ENCODE data around the gene PRELP.
"Not testable (repeated sequence)": the region's sequence is repeated elsewhere in the genome, so short reads cannot be mapped to it uniquely, and the experiment has no call there.

The PRELP gene

DNA sequence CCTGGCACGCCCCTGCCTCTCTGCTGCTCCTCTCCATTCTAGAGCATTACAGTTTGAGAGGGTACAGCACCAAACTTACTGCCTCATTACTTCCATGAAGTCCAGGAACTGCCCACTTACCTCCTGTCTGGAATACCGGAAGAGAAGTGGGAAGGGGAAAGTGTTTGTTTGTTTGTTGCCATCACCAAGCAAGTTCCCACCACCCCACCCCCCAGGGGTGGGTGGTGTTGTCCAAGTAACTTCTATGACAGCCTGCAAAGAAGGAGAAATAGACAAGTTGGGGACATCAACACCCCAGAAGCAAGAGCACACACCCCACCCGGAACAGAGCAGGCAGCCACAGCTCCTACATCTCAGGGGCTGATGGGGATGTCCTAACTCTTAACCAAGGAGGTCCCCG is 36.3 kb downstream of the PRELP start:
- no peak overlapping the region for H3K9ac ChIP-seq
- H4K20me1 ChIP-seq: no peaks in the 10 kb centered on the region
- H3K4me1 ChIP-seq: peaks cover 11% of the 10 kb centered on the region; the same call in 1 of the 2 replicates
- no peak overlapping the region for H3K4me2 ChIP-seq
- H3K4me3 ChIP-seq: no peak overlapping the region
- H3K36me3 ChIP-seq: no peaks in the 10 kb centered on the region
- H3K27ac ChIP-seq: no peak overlapping the region
- H3K27me3 ChIP-seq: no peaks in the 10 kb centered on the region
- H3K9me3 ChIP-seq: no peaks in the 10 kb centered on the region
- TF ChIP-seq Cebpa-rat (IDR thresholded peaks at IDR 0.05): no peak

DNA sequence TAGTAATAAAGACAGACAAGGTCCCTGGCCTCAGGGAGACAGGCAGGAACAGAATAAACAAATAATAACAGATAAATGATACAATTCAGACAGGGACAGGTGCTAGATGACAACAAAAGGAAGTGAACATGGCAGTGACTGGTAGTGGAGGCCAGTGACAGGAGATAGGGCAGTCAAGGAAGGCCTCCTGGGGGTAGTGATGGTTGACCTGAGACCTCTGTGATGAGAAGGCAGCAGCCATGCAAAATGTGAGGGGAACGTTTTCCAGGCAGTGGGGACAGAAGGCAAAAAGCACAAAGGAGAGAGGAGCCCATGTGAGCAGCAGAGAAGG is 36.9 kb downstream of the PRELP start:
- Histone ChIP-seq H4K20me1 (no peaks in the 10 kb centered on the region), H3K4me1 (peaks cover 11% of the 10 kb centered on the region; the same call in 1 of the 2 replicates), H3K36me3 (no peaks in the 10 kb centered on the region), H3K27me3 (no peaks in the 10 kb centered on the region), H3K9ac (no peak overlapping the region), H3K27ac (no peak overlapping the region), H3K4me2 (no peak overlapping the region), H3K9me3 (no peaks in the 10 kb centered on the region), H3K4me3 (no peak overlapping the region)
- TF ChIP-seq Cebpa-rat (IDR thresholded peaks at IDR 0.05): no peak

DNA sequence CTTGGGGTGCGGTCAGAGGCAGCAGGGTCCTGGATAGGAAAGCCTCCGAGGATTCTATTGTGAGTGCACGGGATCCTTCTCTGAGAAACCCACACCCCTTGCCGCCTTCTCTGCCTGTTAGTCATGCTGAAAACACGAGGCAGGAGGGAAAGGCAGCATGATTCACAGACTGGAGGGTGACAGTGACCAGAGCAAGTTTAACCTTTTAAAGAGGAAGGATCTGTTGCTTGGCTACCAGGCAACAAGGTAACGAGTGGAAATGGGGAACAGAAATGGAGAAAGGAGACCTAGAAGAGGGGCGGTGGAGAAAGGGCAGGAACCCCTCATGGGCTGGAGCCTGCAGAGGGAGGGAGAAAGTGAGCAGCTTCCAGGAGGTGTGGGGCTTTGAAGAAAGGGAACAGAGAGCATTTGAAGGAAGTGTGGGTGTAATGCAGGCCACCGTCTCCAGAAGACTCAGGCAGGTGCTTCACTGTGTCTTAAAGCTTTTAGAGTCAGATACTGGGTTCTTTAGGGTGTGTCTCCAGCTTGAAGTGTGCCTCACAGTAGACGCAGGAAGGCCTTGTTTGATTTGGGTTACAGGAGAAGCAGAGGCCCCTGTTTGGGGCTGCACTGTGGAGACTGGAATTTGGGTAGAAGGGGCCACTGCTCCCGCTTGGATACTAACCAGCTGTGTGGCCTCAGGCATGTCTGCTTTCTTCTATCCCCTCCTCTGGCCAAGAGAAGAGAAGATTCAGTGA is 37.4 kb downstream of the PRELP start:
- TF ChIP-seq Cebpa-rat (IDR thresholded peaks at IDR 0.05): no peak
- Histone ChIP-seq H3K9ac (no peak overlapping the region), H3K27ac (no peak overlapping the region), H3K27me3 (no peaks in the 10 kb centered on the region), H3K9me3 (no peaks in the 10 kb centered on the region), H3K4me3 (no peak overlapping the region), H3K4me2 (no peak overlapping the region), H3K4me1 (peaks cover 11% of the 10 kb centered on the region; the same call in 1 of the 2 replicates), H4K20me1 (no peaks in the 10 kb centered on the region), H3K36me3 (no peaks in the 10 kb centered on the region)

- no peak overlapping the region for H3K9ac ChIP-seq
- H3K36me3 ChIP-seq: no peaks in the 10 kb centered on the region
- no peak overlapping the region for H3K4me3 ChIP-seq
- peaks cover 11% of the 10 kb centered on the region; the same call in 1 of the 2 replicates for H3K4me1 ChIP-seq
- H3K4me2 ChIP-seq: no peak overlapping the region
- H3K27ac ChIP-seq: no peak overlapping the region
- H4K20me1 ChIP-seq: no peaks in the 10 kb centered on the region
- TF ChIP-seq Cebpa-rat (IDR thresholded peaks at IDR 0.05): no peak
- no peaks in the 10 kb centered on the region for H3K9me3 ChIP-seq
- no peaks in the 10 kb centered on the region for H3K27me3 ChIP-seq
Observed at GRCh38 chr1:203513585-203514031, 38.0 kb downstream of the PRELP start.

- H3K4me1 ChIP-seq: peaks cover 11% of the 10 kb centered on the region; the same call in 1 of the 2 replicates
- H4K20me1 ChIP-seq: no peaks in the 10 kb centered on the region
- H3K4me3 ChIP-seq: no peak overlapping the region
- no peak for TF ChIP-seq Cebpa-rat (IDR thresholded peaks at IDR 0.05)
- H3K27me3 ChIP-seq: no peaks in the 10 kb centered on the region
- no peaks in the 10 kb centered on the region for H3K36me3 ChIP-seq
- H3K27ac ChIP-seq: no peak overlapping the region
- H3K9ac ChIP-seq: no peak overlapping the region
- H3K9me3 ChIP-seq: no peaks in the 10 kb centered on the region
- no peak overlapping the region for H3K4me2 ChIP-seq
Observed at GRCh38 chr1:203516184-203516583, 40.6 kb downstream of the PRELP start.

DNA sequence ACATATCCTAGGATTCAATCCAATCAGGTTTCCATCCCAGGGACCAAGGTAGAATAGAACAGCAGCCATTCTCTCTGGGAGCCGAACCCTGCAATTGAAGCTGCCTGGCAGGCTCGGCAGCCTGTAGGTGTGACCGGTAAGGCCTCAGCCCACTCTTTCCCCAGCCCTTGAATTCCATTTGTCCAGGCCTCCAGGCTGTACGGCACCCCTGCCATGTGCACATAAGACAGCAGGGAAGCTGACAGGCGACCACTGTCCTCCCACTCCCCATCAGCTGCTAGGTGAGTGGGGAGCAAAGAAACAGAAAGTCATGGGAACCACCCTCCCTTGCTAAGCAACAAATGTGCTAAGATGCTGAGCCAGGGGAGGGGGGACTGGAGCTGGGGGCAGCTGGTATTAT is 41.3 kb downstream of the PRELP start:
- H3K4me3 ChIP-seq: no peak overlapping the region
- peaks cover 11% of the 10 kb centered on the region; the same call in 1 of the 2 replicates for H3K4me1 ChIP-seq
- no peaks in the 10 kb centered on the region for H3K27me3 ChIP-seq
- TF ChIP-seq Cebpa-rat (IDR thresholded peaks at IDR 0.05): no peak
- no peak overlapping the region for H3K4me2 ChIP-seq
- H3K9ac ChIP-seq: no peak overlapping the region
- no peaks in the 10 kb centered on the region for H3K36me3 ChIP-seq
- no peak overlapping the region for H3K27ac ChIP-seq
- no peaks in the 10 kb centered on the region for H3K9me3 ChIP-seq
- no peaks in the 10 kb centered on the region for H4K20me1 ChIP-seq

GRCh38 chr1:203517426-203518110 is 42.0 kb downstream of the PRELP start:
- TF ChIP-seq Cebpa-rat (IDR thresholded peaks at IDR 0.05): no peak
- Histone ChIP-seq H3K4me2 (no peak overlapping the region), H3K27ac (no peak overlapping the region), H3K9me3 (no peaks in the 10 kb centered on the region), H3K27me3 (no peaks in the 10 kb centered on the region), H3K4me1 (peaks cover 10% of the 10 kb centered on the region; the same call in 1 of the 2 replicates), H4K20me1 (no peaks in the 10 kb centered on the region), H3K36me3 (no peaks in the 10 kb centered on the region), H3K4me3 (no peak overlapping the region), H3K9ac (no peak overlapping the region)

DNA sequence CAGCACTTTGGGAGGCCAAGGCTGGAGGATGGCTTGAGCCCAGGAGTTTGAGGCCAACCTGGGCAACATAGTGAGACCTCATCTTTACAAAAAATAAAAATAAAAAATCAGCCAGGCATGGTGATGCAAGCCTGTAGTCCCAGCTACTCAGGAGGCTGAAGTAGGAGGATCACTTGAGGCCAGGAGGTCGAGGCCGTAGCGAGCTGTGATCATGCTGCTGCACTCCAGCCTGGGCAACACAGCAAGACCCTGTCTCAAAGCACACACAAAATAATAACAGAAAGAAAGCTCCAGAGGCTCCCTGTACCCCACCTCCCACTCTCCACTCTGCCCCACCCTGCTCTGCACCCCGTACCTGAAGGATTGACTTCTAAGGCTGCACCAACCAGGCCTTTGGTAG is 42.5 kb downstream of the PRELP start:
- not testable (repeated sequence) for H3K4me2 ChIP-seq, H3K27me3 ChIP-seq, H3K9me3 ChIP-seq, H4K20me1 ChIP-seq, H3K9ac ChIP-seq, H3K4me1 ChIP-seq, H3K36me3 ChIP-seq, H3K4me3 ChIP-seq, H3K27ac ChIP-seq

DNA sequence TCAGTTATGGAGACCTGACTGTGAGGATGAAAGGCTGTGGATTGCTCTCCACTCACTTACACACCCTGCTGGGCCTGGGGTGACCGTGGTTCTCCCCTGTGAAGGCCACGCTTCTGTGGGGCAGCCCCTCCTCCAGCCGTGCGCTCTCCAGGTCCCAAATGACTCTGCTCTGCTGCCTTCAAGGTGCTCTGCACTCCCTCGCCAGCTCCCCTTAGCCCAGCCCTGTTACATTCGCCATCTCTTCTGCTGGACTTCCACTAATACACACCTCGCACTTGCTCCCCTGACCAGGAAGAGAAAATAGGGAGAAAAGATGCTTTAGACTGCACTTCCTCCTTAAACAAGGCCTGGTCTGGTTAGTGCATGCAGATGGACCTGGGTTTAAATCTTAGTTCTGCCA is 42.9 kb downstream of the PRELP start:
- Histone ChIP-seq H3K9ac (no peak overlapping the region), H3K9me3 (no peaks in the 10 kb centered on the region), H3K36me3 (no peaks in the 10 kb centered on the region), H3K4me2 (no peak overlapping the region), H4K20me1 (no peaks in the 10 kb centered on the region), H3K27me3 (no peaks in the 10 kb centered on the region), H3K4me3 (no peak overlapping the region), H3K27ac (no peak overlapping the region), H3K4me1 (peaks cover 2% of the 10 kb centered on the region; the same call in 1 of the 2 replicates)
- no peak for TF ChIP-seq Cebpa-rat (IDR thresholded peaks at IDR 0.05)

GRCh38 chr1:203519053-203519840 is 43.6 kb downstream of the PRELP start:
- Histone ChIP-seq H3K27me3 (no peaks in the 10 kb centered on the region), H3K4me1 (peaks cover 9% of the 10 kb centered on the region), H3K9ac (no peak overlapping the region), H3K4me2 (no peak overlapping the region), H3K27ac (no peak overlapping the region), H3K4me3 (no peak overlapping the region), H4K20me1 (no peaks in the 10 kb centered on the region), H3K36me3 (no peaks in the 10 kb centered on the region), H3K9me3 (no peaks in the 10 kb centered on the region)
- TF ChIP-seq Cebpa-rat (IDR thresholded peaks at IDR 0.05): no peak

Data from BLaER1 (cell line).